WTC11 (cell line): ENCODE data around the gene EME1. TPM values are rescaled to one million over a fixed set of nuclear protein-coding genes. Genes with fewer than 3 reads are reported as not detected.
A peak's percentile ranks its signal among the peaks of the same experiment; 100 is the strongest.

Source experiments
- ATAC-seq: fragments of 200-7000 bp; cut with Tn5 transposase; 2 replicates; pipeline ENCODE4 v1.10.0; 2021; ENCODE audit warnings: mild to moderate bottlenecking, moderate library complexity
- CTCF ChIA-PET: fragments of 300-600 bp; sonication (Branson Sonifier 250); formaldehyde crosslinking; loops from one replicate; lab custom pipeline; 2021; ENCODE audit warnings: antibody characterized with exemption; lab: Charles Lee
- POLR2A ChIA-PET: fragments of 350-600 bp; sonication (Branson Sonifier 250); formaldehyde crosslinking; loops from one replicate; lab custom pipeline; 2021; ENCODE audit warnings: antibody characterized with exemption; lab: Charles Lee
- DNase-seq: peaks from one replicate; pipeline ENCODE4 v3.0.0; 2021; ENCODE audit warnings: low spot score
- H3K27ac Mint-ChIP-seq: 2 replicates; pipeline ENCODE4 v1.8.0; 2021; ENCODE audit warnings: mixed read lengths
- H3K27me3 Mint-ChIP-seq: 2 replicates; pipeline ENCODE4 v1.8.0; 2021; ENCODE audit warnings: low read depth, mild to moderate bottlenecking, moderate library complexity, mixed read lengths
- H3K36me3 Mint-ChIP-seq: 2 replicates; pipeline ENCODE4 v1.8.0; 2021; ENCODE audit warnings: mixed read lengths
- H3K4me1 Mint-ChIP-seq: 2 replicates; pipeline ENCODE4 v1.8.0; 2022; ENCODE audit warnings: mixed read lengths
- H3K4me3 Mint-ChIP-seq: 2 replicates; pipeline ENCODE4 v1.8.0; 2021; ENCODE audit warnings: mild to moderate bottlenecking, moderate library complexity, mixed read lengths
- H3K9me3 Mint-ChIP-seq: 2 replicates; pipeline ENCODE4 v1.8.0; 2021; ENCODE audit warnings: mixed read lengths
- CBFB ChIP-seq: sonication (generic); formaldehyde crosslinking; IDR thresholded peaks from 2 replicates; pipeline ENCODE4 v1.8.1; 2022; ENCODE audit warnings: mild to moderate bottlenecking, low read depth, missing genetic modification reagents
- CREB1 ChIP-seq: sonication (generic); formaldehyde crosslinking; IDR thresholded peaks from 2 replicates; pipeline ENCODE4 v1.8.0; 2023; ENCODE audit warnings: mild to moderate bottlenecking, missing genetic modification reagents
- CREM ChIP-seq: sonication (generic); formaldehyde crosslinking; IDR thresholded peaks from 2 replicates; pipeline ENCODE4 v1.8.1; 2022; ENCODE audit warnings: mild to moderate bottlenecking, missing genetic modification reagents, moderate library complexity
- ETV6 ChIP-seq: sonication (generic); formaldehyde crosslinking; IDR thresholded peaks from 2 replicates; pipeline ENCODE4 v1.8.1; 2022; ENCODE audit warnings: mild to moderate bottlenecking, missing genetic modification reagents
- FOXK1 ChIP-seq: sonication (generic); formaldehyde crosslinking; IDR thresholded peaks from 2 replicates; pipeline ENCODE4 v1.8.0; 2022; ENCODE audit warnings: mild to moderate bottlenecking, moderate library complexity, missing genetic modification reagents
- MXD4 ChIP-seq: fragments of 250-450 bp; sonication (Bioruptor Pico); IDR thresholded peaks from 2 replicates; pipeline ENCODE4 v1.8.0; 2021; ENCODE audit warnings: mild to moderate bottlenecking, moderate library complexity, borderline replicate concordance
- NFE2L1 ChIP-seq: sonication (generic); formaldehyde crosslinking; IDR thresholded peaks from 2 replicates; pipeline ENCODE4 v1.8.1; 2023; ENCODE audit warnings: missing genetic modification reagents
- PRRX2 ChIP-seq: fragments of 250-450 bp; sonication (Bioruptor Pico); IDR thresholded peaks from 2 replicates; pipeline ENCODE4 v1.8.0; 2021; ENCODE audit warnings: mild to moderate bottlenecking
- SMAD4 ChIP-seq: sonication (generic); formaldehyde crosslinking; IDR thresholded peaks from 2 replicates; pipeline ENCODE4 v1.8.0; 2022; ENCODE audit warnings: mild to moderate bottlenecking, missing genetic modification reagents
- SP1 ChIP-seq: sonication (generic); formaldehyde crosslinking; conservative IDR thresholded peaks from 2 replicates; pipeline ENCODE4 v1.8.1; 2022; ENCODE audit warnings: missing genetic modification reagents
- TCF7 ChIP-seq: sonication (generic); formaldehyde crosslinking; IDR thresholded peaks from 2 replicates; pipeline ENCODE4 v1.8.0; 2022; ENCODE audit warnings: mild to moderate bottlenecking, low read depth, missing genetic modification reagents, moderate library complexity
- ZBTB21 ChIP-seq: sonication (generic); formaldehyde crosslinking; IDR thresholded peaks from 2 replicates; pipeline ENCODE4 v1.8.1; 2023; ENCODE audit warnings: mild to moderate bottlenecking, missing genetic modification reagents, borderline replicate concordance
- ZNF121 ChIP-seq: sonication (generic); formaldehyde crosslinking; IDR thresholded peaks from 2 replicates; pipeline ENCODE4 v1.8.0; 2023; ENCODE audit warnings: missing genetic modification reagents
- ZNF219 ChIP-seq: sonication (generic); formaldehyde crosslinking; IDR thresholded peaks from 2 replicates; pipeline ENCODE4 v1.8.0; 2023; ENCODE audit warnings: missing genetic modification reagents, mild to moderate bottlenecking, borderline replicate concordance
- ZNF263 ChIP-seq: sonication (generic); formaldehyde crosslinking; IDR thresholded peaks from 2 replicates; pipeline ENCODE4 v1.8.1; 2022; ENCODE audit warnings: low read depth, mild to moderate bottlenecking, moderate library complexity, missing genetic modification reagents
- ZNF396 ChIP-seq: fragments of 250-450 bp; sonication (Bioruptor Pico); IDR thresholded peaks from 2 replicates; pipeline ENCODE4 v1.8.0; 2021; ENCODE audit warnings: mild to moderate bottlenecking, moderate library complexity, borderline replicate concordance
- total RNA-seq: library from RNA; stranded (reverse); gene quantifications from 3 replicates; pipeline ENCODE4 v1.2.3, GENCODE V29; 2021
- TF ChIP-seq, protein P1 (sequence below): fragments of 250-450 bp; sonication (Bioruptor Pico); conservative IDR thresholded peaks from 2 replicates; pipeline ENCODE4 v1.9.0; 2021; ENCODE audit warnings: mild to moderate bottlenecking
- TF ChIP-seq, protein P2 (sequence below): fragments of 250-450 bp; sonication (Bioruptor Pico); IDR thresholded peaks from 2 replicates; pipeline ENCODE4 v1.9.0; 2021; ENCODE audit warnings: mild to moderate bottlenecking
- TF ChIP-seq, protein P3 (sequence below): sonication (generic); formaldehyde crosslinking; IDR thresholded peaks from 2 replicates; pipeline ENCODE4 v1.8.1; 2023; ENCODE audit warnings: mild to moderate bottlenecking, missing genetic modification reagents
- TF ChIP-seq, protein P4 (sequence below): fragments of 250-450 bp; sonication (Bioruptor Pico); IDR thresholded peaks from 2 replicates; pipeline ENCODE4 v2.1.2; 2022; ENCODE audit warnings: mild to moderate bottlenecking, moderate library complexity
- TF ChIP-seq, protein P5 (sequence below): fragments of 250-450 bp; sonication (Bioruptor Pico); IDR thresholded peaks from 2 replicates; pipeline ENCODE4 v1.9.0; 2021; ENCODE audit warnings: mild to moderate bottlenecking
- TF ChIP-seq, protein P6 (sequence below): sonication (generic); formaldehyde crosslinking; IDR thresholded peaks from 2 replicates; pipeline ENCODE4 v1.8.0; 2023; ENCODE audit warnings: mild to moderate bottlenecking, missing genetic modification reagents

The EME1 gene
- total RNA-seq, 1 experiment from 2014 or later = 24.9 TPM

DNA sequence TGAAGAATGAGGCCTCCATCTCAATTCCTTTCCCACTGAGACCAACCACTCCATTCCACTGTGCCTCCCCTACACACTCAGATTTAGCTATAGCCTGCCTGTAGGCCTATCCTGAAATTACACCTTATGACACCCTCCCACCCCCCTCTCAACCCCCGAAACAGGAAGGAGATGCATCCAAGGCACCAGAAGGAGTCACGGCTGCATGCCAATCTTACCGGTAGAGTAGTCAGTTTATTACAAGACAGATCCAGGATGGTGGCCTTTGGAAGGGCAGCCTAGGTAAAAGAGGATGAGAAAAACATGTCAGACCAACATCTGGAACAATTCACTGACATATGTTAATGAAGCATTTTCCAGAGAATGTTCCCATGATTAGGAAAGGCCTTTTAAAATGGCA lies 21.7 kb downstream of the EME1 start:
- peaks cover 12% of the 10 kb centered on the region for H3K9me3 Mint-ChIP-seq
- no peak for TF ChIP-seq SMAD4 (CRISPR knock-in tag)
- TF ChIP-seq ZNF396 (CRISPR knock-in tag) = no peak
- TF ChIP-seq, protein P1, sequence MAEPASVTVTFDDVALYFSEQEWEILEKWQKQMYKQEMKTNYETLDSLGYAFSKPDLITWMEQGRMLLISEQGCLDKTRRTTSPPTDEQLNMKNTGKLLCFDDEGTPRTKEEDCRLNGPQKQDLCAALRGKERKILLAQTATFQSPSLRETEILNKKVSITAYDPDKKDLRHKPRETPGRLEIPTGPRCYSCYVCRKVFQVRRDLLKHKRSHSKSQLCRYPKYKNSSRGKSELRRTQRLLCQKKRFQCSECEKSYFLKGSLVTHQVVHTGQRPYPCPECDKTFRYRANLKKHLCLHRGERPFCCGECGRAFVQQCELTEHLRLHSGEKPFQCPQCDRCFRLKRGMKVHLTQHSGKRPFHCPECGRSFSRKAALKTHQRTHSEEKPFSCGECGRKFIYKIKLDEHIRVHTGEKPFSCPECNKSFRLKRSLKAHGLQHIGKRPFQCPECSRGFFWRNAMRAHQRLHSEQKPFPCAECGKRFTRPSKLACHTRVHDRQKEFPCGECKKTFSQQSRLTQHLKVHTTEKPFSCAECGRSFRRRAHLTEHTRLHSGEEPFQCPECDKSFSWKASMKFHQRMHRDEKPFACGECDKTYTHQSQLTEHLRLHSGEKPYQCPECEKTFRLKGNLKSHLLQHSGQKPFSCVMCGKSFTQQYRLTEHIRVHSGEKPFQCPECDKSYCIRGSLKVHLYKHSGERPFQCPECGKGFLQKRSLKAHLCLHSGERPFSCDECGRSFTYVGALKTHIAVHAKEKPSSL (CRISPR knock-in tag) = no peak
- TF ChIP-seq CBFB (CRISPR knock-in tag) = no peak
- TF ChIP-seq, protein P2, sequence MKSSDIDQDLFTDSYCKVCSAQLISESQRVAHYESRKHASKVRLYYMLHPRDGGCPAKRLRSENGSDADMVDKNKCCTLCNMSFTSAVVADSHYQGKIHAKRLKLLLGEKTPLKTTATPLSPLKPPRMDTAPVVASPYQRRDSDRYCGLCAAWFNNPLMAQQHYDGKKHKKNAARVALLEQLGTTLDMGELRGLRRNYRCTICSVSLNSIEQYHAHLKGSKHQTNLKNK (CRISPR knock-in tag) = no peak
- TF ChIP-seq, protein P3, sequence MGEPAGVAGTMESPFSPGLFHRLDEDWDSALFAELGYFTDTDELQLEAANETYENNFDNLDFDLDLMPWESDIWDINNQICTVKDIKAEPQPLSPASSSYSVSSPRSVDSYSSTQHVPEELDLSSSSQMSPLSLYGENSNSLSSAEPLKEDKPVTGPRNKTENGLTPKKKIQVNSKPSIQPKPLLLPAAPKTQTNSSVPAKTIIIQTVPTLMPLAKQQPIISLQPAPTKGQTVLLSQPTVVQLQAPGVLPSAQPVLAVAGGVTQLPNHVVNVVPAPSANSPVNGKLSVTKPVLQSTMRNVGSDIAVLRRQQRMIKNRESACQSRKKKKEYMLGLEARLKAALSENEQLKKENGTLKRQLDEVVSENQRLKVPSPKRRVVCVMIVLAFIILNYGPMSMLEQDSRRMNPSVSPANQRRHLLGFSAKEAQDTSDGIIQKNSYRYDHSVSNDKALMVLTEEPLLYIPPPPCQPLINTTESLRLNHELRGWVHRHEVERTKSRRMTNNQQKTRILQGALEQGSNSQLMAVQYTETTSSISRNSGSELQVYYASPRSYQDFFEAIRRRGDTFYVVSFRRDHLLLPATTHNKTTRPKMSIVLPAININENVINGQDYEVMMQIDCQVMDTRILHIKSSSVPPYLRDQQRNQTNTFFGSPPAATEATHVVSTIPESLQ (CRISPR knock-in tag) = no peak
- TF ChIP-seq, protein P4, sequence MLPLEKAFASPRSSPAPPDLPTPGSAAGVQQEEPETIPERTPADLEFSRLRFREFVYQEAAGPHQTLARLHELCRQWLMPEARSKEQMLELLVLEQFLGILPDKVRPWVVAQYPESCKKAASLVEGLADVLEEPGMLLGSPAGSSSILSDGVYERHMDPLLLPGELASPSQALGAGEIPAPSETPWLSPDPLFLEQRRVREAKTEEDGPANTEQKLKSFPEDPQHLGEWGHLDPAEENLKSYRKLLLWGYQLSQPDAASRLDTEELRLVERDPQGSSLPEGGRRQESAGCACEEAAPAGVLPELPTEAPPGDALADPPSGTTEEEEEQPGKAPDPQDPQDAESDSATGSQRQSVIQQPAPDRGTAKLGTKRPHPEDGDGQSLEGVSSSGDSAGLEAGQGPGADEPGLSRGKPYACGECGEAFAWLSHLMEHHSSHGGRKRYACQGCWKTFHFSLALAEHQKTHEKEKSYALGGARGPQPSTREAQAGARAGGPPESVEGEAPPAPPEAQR (CRISPR knock-in tag) = no peak
- no peak for TF ChIP-seq CREB1
- no peak for TF ChIP-seq ETV6 (CRISPR knock-in tag)
- TF ChIP-seq PRRX2 (CRISPR knock-in tag) = no peak
- H3K27me3 Mint-ChIP-seq = peaks cover 3% of the 10 kb centered on the region; the same call in 1 of the 2 replicates
- POLR2A ChIA-PET = no interaction called here
- DNase-seq (no peak), ATAC-seq (no peak)
- peaks cover 10% of the 10 kb centered on the region for H3K4me1 Mint-ChIP-seq
- no peak overlapping the region for H3K27ac Mint-ChIP-seq
- peaks cover 59% of the 10 kb centered on the region for H3K36me3 Mint-ChIP-seq
- no peak overlapping the region for H3K4me3 Mint-ChIP-seq
- CTCF ChIA-PET = no interaction called here

DNA sequence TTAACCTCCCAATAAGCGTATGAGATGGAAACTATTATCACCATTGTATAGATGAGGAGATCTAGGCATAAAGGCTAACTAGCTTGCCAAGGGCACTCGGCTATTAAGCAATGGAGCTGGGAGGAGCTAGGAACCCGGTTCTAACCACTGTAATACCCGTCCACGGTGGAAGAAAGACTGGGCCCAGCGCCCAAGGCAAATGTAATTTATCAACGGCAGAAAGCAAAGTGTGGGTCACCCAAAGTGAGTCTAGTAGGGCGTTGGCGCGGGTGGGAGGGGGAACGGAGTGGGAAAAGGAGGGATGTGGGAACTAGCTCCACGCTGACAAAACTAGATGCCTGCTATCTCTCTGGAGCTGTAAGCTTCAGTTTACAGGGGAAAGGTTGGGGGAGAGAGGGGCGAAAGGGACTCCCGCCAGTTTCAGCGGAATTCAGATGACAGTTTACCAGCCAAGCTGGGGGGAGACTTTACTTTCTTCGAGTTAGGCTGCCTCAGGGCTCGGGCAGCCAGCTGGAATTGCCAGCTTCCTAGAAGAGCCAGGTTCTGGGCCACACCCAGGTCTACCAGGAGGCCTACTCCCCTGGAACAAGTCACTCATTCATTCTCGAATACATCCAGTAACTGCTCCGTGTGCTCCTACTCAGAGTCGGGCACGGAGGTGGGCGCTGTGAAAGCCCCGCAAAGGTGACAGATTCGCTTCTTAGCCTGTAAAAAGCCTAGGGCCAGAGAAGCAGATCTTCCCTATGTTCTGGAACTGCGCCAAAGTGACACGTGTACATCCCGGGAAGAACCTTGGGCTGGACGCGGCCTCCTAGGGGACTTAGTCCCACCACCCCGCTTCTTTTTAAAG lies 23.5 kb downstream of the EME1 start:
- peak overlapping the region; percentile 93 for H3K4me3 Mint-ChIP-seq
- H3K27me3 Mint-ChIP-seq = peaks cover 7% of the 10 kb centered on the region
- H3K27ac Mint-ChIP-seq = peak overlapping the region; percentile 91; the same call in 1 of the 2 replicates
- peaks cover 46% of the 10 kb centered on the region for H3K36me3 Mint-ChIP-seq
- ATAC-seq = 0 out of 2 replicates have a peak, but pooled peaks have one; percentile 14
- peaks cover 10% of the 10 kb centered on the region for H3K4me1 Mint-ChIP-seq
- DNase-seq = no peak
- ChIA-PET POLR2A (interaction anchor here (0.9 to 1.8 kb wide), 6 partner anchors 30 to 227 kb away, joined by 3 to 6 read pairs (median 3); partner anchors contain the start of gene ACSF2), CTCF (interaction anchor here (0.6 to 4.0 kb wide), 71 partner anchors 8 to 387 kb away, joined by 3 to 108 read pairs (median 6); partner anchors contain the start of genes ACSF2, CACNA1G, CHAD and EME1)
- peaks cover 20% of the 10 kb centered on the region for H3K9me3 Mint-ChIP-seq
- no peak for TF ChIP-seq CREM (CRISPR knock-in tag)
- no peak for TF ChIP-seq TCF7
- TF ChIP-seq ZNF263 (CRISPR knock-in tag) = no peak
- no peak for TF ChIP-seq SP1 (CRISPR knock-in tag)
- no peak for TF ChIP-seq ZBTB21
- no peak for TF ChIP-seq FOXK1 (CRISPR knock-in tag)
- TF ChIP-seq, protein P5, sequence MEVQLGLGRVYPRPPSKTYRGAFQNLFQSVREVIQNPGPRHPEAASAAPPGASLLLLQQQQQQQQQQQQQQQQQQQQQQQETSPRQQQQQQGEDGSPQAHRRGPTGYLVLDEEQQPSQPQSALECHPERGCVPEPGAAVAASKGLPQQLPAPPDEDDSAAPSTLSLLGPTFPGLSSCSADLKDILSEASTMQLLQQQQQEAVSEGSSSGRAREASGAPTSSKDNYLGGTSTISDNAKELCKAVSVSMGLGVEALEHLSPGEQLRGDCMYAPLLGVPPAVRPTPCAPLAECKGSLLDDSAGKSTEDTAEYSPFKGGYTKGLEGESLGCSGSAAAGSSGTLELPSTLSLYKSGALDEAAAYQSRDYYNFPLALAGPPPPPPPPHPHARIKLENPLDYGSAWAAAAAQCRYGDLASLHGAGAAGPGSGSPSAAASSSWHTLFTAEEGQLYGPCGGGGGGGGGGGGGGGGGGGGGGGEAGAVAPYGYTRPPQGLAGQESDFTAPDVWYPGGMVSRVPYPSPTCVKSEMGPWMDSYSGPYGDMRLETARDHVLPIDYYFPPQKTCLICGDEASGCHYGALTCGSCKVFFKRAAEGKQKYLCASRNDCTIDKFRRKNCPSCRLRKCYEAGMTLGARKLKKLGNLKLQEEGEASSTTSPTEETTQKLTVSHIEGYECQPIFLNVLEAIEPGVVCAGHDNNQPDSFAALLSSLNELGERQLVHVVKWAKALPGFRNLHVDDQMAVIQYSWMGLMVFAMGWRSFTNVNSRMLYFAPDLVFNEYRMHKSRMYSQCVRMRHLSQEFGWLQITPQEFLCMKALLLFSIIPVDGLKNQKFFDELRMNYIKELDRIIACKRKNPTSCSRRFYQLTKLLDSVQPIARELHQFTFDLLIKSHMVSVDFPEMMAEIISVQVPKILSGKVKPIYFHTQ (CRISPR knock-in tag) = no peak
- TF ChIP-seq, protein P6, sequence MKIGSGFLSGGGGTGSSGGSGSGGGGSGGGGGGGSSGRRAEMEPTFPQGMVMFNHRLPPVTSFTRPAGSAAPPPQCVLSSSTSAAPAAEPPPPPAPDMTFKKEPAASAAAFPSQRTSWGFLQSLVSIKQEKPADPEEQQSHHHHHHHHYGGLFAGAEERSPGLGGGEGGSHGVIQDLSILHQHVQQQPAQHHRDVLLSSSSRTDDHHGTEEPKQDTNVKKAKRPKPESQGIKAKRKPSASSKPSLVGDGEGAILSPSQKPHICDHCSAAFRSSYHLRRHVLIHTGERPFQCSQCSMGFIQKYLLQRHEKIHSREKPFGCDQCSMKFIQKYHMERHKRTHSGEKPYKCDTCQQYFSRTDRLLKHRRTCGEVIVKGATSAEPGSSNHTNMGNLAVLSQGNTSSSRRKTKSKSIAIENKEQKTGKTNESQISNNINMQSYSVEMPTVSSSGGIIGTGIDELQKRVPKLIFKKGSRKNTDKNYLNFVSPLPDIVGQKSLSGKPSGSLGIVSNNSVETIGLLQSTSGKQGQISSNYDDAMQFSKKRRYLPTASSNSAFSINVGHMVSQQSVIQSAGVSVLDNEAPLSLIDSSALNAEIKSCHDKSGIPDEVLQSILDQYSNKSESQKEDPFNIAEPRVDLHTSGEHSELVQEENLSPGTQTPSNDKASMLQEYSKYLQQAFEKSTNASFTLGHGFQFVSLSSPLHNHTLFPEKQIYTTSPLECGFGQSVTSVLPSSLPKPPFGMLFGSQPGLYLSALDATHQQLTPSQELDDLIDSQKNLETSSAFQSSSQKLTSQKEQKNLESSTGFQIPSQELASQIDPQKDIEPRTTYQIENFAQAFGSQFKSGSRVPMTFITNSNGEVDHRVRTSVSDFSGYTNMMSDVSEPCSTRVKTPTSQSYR (CRISPR knock-in tag) = no peak
- no peak for TF ChIP-seq ZNF121 (CRISPR knock-in tag)
- TF ChIP-seq MXD4 (CRISPR knock-in tag) = no peak
- no peak for TF ChIP-seq NFE2L1 (CRISPR knock-in tag)
- no peak for TF ChIP-seq ZNF219 (CRISPR knock-in tag)
